GM12878 (cell line): ENCODE measurements around the gene MDM1. TPM values are rescaled to one million over a fixed set of nuclear protein-coding genes. Genes with fewer than 3 reads are reported as not detected.

Experiments
- ATAC-seq: fragments of 200-7000 bp; cut with Tn5 transposase; 3 replicates; pipeline ENCODE4 v1.9.1; 2020; ENCODE audit warnings: mild to moderate bottlenecking, moderate library complexity
- BruUV-seq: library from RNA; stranded (reverse); fragments of 400-500 nt; replicated peaks from 2 replicates; lab custom pipeline; 2021; lab: Mats Ljungman, UMichigan
- CTCF ChIA-PET: fragments of 300-600 bp; sonication (Branson Sonifier 250); formaldehyde crosslinking; extraction: SDS; loops from one replicate; lab custom pipeline; 2021; ENCODE audit warnings: inconsistent platforms; lab: Yijun Ruan, JAX
- POLR2A ChIA-PET: fragments of 350-600 bp; formaldehyde crosslinking; extraction: SDS; loops from one replicate; lab custom pipeline; 2021; ENCODE audit warnings: inconsistent platforms; lab: Charles Lee
- RAD21 ChIA-PET: fragments of 300-600 bp; sonication (Branson Sonifier 250); formaldehyde crosslinking; loops from one replicate; lab custom pipeline; 2023; ENCODE audit warnings: antibody characterized with exemption; ENCODE audit not compliant: unreplicated experiment; lab: Charles Lee
- SMC1A ChIA-PET: fragments of 300-600 bp; sonication (Branson Sonifier 250); formaldehyde crosslinking; loops from one replicate; lab custom pipeline; 2023; ENCODE audit not compliant: unreplicated experiment, uncharacterized antibody; lab: Charles Lee
- DNase-seq: peaks from one replicate; pipeline ENCODE4 v3.0.0-alpha.2; 2011; ENCODE audit warnings: low read depth, low spot score
- FAIRE-seq: peaks from 3 replicates; lab custom pipeline; 2011; peaks lifted over from hg19 to GRCh38; lab: Jason Lieb, UNC
- H2AFZ ChIP-seq: 2 replicates; pipeline ENCODE4 v1.6.0; 2011; ENCODE audit warnings: low read depth, low read length, control low read depth; ENCODE audit not compliant: control insufficient read depth
- H3K27ac ChIP-seq: 2 replicates; pipeline ENCODE4 v1.5.1; 2011; ENCODE audit warnings: control low read depth; ENCODE audit not compliant: control insufficient read depth, insufficient read depth
- H3K27me3 ChIP-seq, 2 experiments: replicated peaks in 1 of 2; 2 replicates each; pipeline versions ENCODE4 v1.6.0 to v1.6.1; 2011; ENCODE audit warnings: low read length in 1 of 2; ENCODE audit not compliant: control insufficient read depth in 2 of 2, insufficient read depth in 2 of 2
- H3K36me3 ChIP-seq, 2 experiments: 2 replicates each; pipeline ENCODE4 v1.5.1; 2011; ENCODE audit warnings: low read length in 1 of 2; ENCODE audit not compliant: control insufficient read depth in 2 of 2, insufficient read depth in 2 of 2
- H3K4me1 ChIP-seq: 2 replicates; pipeline ENCODE4 v1.6.1; 2011; ENCODE audit warnings: mild to moderate bottlenecking, low read length, moderate library complexity, mixed read lengths; ENCODE audit not compliant: control insufficient read depth, insufficient read depth
- H3K4me2 ChIP-seq: 2 replicates; pipeline ENCODE4 v1.6.0; 2011; ENCODE audit warnings: control low read depth; ENCODE audit not compliant: control insufficient read depth, insufficient read depth
- H3K4me3 ChIP-seq: fragments of 200-600 bp; sonication (generic); 2 replicates; pipeline ENCODE4 v1.5.1; 2016
- H3K79me2 ChIP-seq: 2 replicates; pipeline ENCODE4 v1.6.0; 2011; ENCODE audit warnings: low read length; ENCODE audit not compliant: control insufficient read depth, insufficient read depth
- H3K9ac ChIP-seq: 2 replicates; pipeline ENCODE4 v1.8.0; 2011; ENCODE audit warnings: low read length, control low read depth, mixed read lengths; ENCODE audit not compliant: control insufficient read depth, insufficient read depth
- H3K9me3 ChIP-seq: replicated peaks from 3 replicates; pipeline ENCODE4 v1.5.1; 2011; ENCODE audit warnings: mild to moderate bottlenecking, low read length; ENCODE audit not compliant: control insufficient read depth, insufficient read depth
- H4K20me1 ChIP-seq: 2 replicates; pipeline ENCODE4 v1.6.0; 2011; ENCODE audit not compliant: control insufficient read depth, insufficient read depth
- BHLHE40 ChIP-seq, 2 experiments: fragments of 450-650 bp in 1 of 2; IDR thresholded peaks; 2 replicates each; pipeline ENCODE4 v1.6.1; 2011 to 2017; ENCODE audit warnings: low read depth in 2 of 2, borderline replicate concordance in 1 of 2, improper control_type of control experiment in 1 of 2, low read length in 1 of 2, mild to moderate bottlenecking in 1 of 2
- CBX3 ChIP-seq: fragments of 200-600 bp; sonication (generic); IDR thresholded peaks from 2 replicates; pipeline ENCODE4 v1.6.1; 2016; ENCODE audit warnings: low read depth, borderline replicate concordance
- HCFC1 ChIP-seq: fragments of 150-350 bp; IDR thresholded peaks from 2 replicates; pipeline ENCODE4 v1.6.1; 2014; ENCODE audit warnings: low read length
- IRF4 ChIP-seq: IDR thresholded peaks from 2 replicates; pipeline ENCODE4 v1.6.1; 2011; ENCODE audit warnings: low read depth, low read length
- NFYA ChIP-seq: IDR thresholded peaks from 2 replicates; pipeline ENCODE4 v1.6.1; 2011; ENCODE audit warnings: low read depth, mild to moderate bottlenecking, low read length, improper control_type of control experiment, borderline replicate concordance
- PAX5 ChIP-seq: IDR thresholded peaks from 2 replicates; pipeline ENCODE4 v1.6.1; 2011; ENCODE audit warnings: low read depth, low read length, borderline replicate concordance
- RFX5 ChIP-seq: IDR thresholded peaks from 2 replicates; pipeline ENCODE4 v1.6.1; 2011; ENCODE audit warnings: low read depth, low read length, improper control_type of control experiment
- SP1 ChIP-seq: IDR thresholded peaks from one replicate; pipeline ENCODE4 v1.6.1; 2011; ENCODE audit warnings: low read depth, low read length
- TARDBP ChIP-seq: IDR thresholded peaks from 2 replicates; pipeline ENCODE4 v1.6.1; 2016; ENCODE audit warnings: borderline replicate concordance
- ZNF274 ChIP-seq: IDR thresholded peaks from one replicate; pipeline ENCODE4 v1.8.0; 2011; ENCODE audit not compliant: insufficient read length, insufficient read depth
- ZNF622 ChIP-seq: fragments of 450-650 bp; IDR thresholded peaks from 2 replicates; pipeline ENCODE4 v1.6.1; 2017; ENCODE audit warnings: mild to moderate bottlenecking, inconsistent platforms
- WGBS: methylation state at CpG from one replicate; pipeline ENCODE4 v1.1.6; 2016; ENCODE audit warnings: low lambda C conversion rate; ENCODE audit not compliant: insufficient replicate concordance, insufficient coverage; ENCODE audit errors: missing lambda C conversion rate; 5-methylcytosine and 5-hydroxymethylcytosine counted together
- in situ Hi-C: fragments of 300-500 bp; cut with MboI; formaldehyde crosslinking; loops from 9 replicates; pipeline ENCODE4 v1.14.3; 2018; ENCODE audit warnings: mixed read lengths
- intact Hi-C: fragments of 100-400 bp; cut with micrococcal nuclease; formaldehyde crosslinking; loops from one replicate; pipeline ENCODE4 v1.14.2; 2022; ENCODE audit not compliant: unreplicated experiment
- polyA plus RNA-seq, 11 experiments: library from polyadenylated mRNA; depleted of rRNA in 4 of 11; unstranded in 6 of 11; stranded (reverse) in 5 of 11; fragments of >200 nt; fragmentation: Nextera tagmentation in 4 of 11; fragmentation: Illumina TruSeq in 1 of 11; extraction: Ambion mirVana in 4 of 11; extraction: Trizol in 1 of 11; gene quantifications; 1 replicate in 1 of 11; 2 replicates in 10 of 11; pipeline versions ENCODE4 v1.2.1 to v1.2.3, GENCODE V29; 2011 to 2016; ENCODE audit warnings: inconsistent platforms in 2 of 11, missing spikeins in 2 of 11, low read depth in 1 of 11
- total RNA-seq, 4 experiments: library from RNA; depleted of rRNA in 3 of 4; stranded (reverse); fragments of >200 nt in 3 of 4; fragmentation: Illumina TruSeq in 1 of 4; extraction: Trizol in 1 of 4; gene quantifications; 2 replicates each; pipeline versions ENCODE4 v1.2.1 to v1.2.3, GENCODE V29; 2013 to 2021
- TF ChIP-seq, protein P1 (sequence below): fragments of 450-650 bp; conservative IDR thresholded peaks from 2 replicates; pipeline ENCODE4 v1.6.1; 2017; ENCODE audit warnings: mild to moderate bottlenecking, moderate library complexity

MDM1 gene
- total and polyA plus RNA-seq, 10 of the 15 experiments (the other 5 are each of a cell fraction or from before 2014, with no cell fraction given) = 10.1 to 25.3 (median 16.5) TPM

DNA sequence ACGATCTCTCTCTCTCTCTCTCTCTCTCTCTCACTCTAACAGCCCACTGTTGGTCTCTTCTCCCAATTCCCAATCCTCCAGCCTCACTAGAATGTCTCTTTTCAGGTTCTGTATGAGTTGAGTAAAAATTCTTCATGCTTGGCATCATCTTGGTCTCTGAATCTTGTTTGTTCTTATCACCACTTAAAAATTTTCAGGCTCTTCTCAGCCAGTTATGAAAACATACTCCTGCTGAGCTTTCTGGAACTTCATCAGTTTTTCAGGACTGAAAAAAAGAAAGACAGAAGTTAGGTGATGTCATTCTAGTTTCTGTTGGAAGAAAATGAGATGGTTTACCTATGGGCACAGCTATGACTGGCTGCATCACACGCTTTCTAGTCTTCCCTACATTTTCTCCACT, 67.3 kb downstream of the MDM1 start (continued):
- TF ChIP-seq SP1 (no peak), RFX5 (no peak), ZNF622 (no peak)

DNA sequence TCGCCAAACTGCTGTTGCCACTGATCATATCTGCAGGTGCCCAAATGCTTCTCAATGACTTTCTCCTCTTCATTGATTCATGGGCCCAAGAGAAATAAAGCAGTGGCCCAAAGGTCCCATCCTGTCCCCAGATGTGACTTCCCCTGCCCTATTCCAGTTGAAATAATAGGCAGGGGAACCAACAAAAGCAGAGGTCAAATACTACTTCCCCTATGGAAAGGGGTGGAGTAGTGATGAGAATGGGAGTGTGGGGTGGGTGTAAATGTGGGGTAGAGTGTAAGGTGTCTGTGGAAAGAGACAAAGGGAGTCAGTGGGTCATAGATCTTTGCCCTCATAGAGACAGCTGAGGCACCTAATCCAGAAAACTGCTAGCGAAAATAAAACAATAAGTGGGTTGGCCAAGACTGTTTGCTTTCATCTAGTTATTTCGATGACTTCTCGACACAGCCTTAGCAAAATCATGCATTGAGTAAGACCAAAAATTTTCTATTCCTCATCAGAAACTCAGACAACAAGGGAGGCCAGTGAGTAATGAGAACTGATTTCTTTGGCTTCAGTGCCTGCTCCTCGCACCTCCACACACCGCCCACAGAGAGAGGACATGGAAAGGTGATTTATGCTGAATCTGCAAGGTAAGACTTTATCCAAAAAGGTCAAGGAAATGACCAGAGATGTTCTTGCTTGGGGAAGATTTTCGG, 67.9 kb downstream of the MDM1 start:
- ChIA-PET POLR2A (interaction anchor here (1.2 kb wide), 1 partner anchor 19 kb away, joined by 3 read pairs; no protein-coding TSS in a partner anchor), CTCF (interaction anchor here (1.1 kb wide), 1 partner anchor 52 kb away, joined by 4 read pairs; no protein-coding TSS in a partner anchor)
- Histone ChIP-seq H3K4me2 (no peak overlapping the region), H3K9me3 (no peaks in the 10 kb centered on the region), H3K4me3 (no peak overlapping the region), H3K27me3 (no peaks in the 10 kb centered on the region), H3K36me3 (no peaks in the 10 kb centered on the region), H4K20me1 (no peaks in the 10 kb centered on the region), H3K4me1 (peaks cover 4% of the 10 kb centered on the region; the same call in 1 of the 2 replicates)
- ATAC-seq (no peak), FAIRE-seq (no peak)
- no TSS peak for BruUV-seq
- TF ChIP-seq HCFC1 = no peak
- no peak for TF ChIP-seq ZNF274
- TF ChIP-seq PAX5 = no peak
- no peak for TF ChIP-seq TARDBP
- no peak for TF ChIP-seq IRF4
- no peak for TF ChIP-seq BHLHE40 (IDR thresholded peaks at IDR 0.05; ENCODE audit: borderline replicate concordance in 1 of 2, low read depth in 2 of 2, low read length in 1 of 2)
- TF ChIP-seq, protein P1, sequence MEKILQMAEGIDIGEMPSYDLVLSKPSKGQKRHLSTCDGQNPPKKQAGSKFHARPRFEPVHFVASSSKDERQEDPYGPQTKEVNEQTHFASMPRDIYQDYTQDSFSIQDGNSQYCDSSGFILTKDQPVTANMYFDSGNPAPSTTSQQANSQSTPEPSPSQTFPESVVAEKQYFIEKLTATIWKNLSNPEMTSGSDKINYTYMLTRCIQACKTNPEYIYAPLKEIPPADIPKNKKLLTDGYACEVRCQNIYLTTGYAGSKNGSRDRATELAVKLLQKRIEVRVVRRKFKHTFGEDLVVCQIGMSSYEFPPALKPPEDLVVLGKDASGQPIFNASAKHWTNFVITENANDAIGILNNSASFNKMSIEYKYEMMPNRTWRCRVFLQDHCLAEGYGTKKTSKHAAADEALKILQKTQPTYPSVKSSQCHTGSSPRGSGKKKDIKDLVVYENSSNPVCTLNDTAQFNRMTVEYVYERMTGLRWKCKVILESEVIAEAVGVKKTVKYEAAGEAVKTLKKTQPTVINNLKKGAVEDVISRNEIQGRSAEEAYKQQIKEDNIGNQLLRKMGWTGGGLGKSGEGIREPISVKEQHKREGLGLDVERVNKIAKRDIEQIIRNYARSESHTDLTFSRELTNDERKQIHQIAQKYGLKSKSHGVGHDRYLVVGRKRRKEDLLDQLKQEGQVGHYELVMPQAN = no peak
- TF ChIP-seq NFYA = no peak
- no peak for TF ChIP-seq CBX3
- TF ChIP-seq, all 136 proteins: peak for 0
- WGBS = 92% methylated on average over 6 of the region's 7 CpGs
- Histone ChIP-seq H3K79me2 (no peaks in the 10 kb centered on the region), H3K27ac (no peak overlapping the region), H2AFZ (no peak overlapping the region), H3K9ac (no peak overlapping the region)
- intact Hi-C loops (no loop called here), in situ Hi-C loops (no loop called here)
- no peak for DNase-seq
- SMC1A ChIA-PET = interaction anchor here (1.4 kb wide), 1 partner anchor 53 kb away, joined by 3 read pairs; no protein-coding TSS in a partner anchor
- RAD21 ChIA-PET = no interaction called here
